Stimulated activated naive CD8-positive, alpha-beta T cell treated with anti-CD3 and anti-CD28 coated beads, Interleukin-15, amount 100 ng/mL, for 72 hours (primary cell): ENCODE results near the gene IGSF9.
A peak's percentile ranks its signal among the peaks of the same experiment; 100 is the strongest.

Experiments used
- ATAC-seq: fragments of 150-1000 bp; cut with Tn5 transposase; 2 replicates; pipeline ENCODE4 v1.10.0; 2021; ENCODE audit warnings: mild to moderate bottlenecking, moderate library complexity
- DNase-seq, 2 donors: peaks; one replicate each; pipeline ENCODE4 v3.0.0; 2021 to 2022
- H3K27ac Mint-ChIP-seq, 2 donors: one replicate each; pipeline ENCODE4 v1.8.0; 2022; ENCODE audit warnings: mild to moderate bottlenecking in 2 of 2, mixed read lengths in 2 of 2, moderate library complexity in 2 of 2
- H3K27me3 Mint-ChIP-seq: one replicate; pipeline ENCODE4 v1.8.0; 2022; ENCODE audit warnings: mixed read lengths
- H3K4me1 Mint-ChIP-seq: one replicate; pipeline ENCODE4 v1.8.0; 2022; ENCODE audit warnings: mild to moderate bottlenecking, mixed read lengths
- H3K4me3 Mint-ChIP-seq, 2 donors: one replicate each; pipeline ENCODE4 v1.8.0; 2022; ENCODE audit warnings: mild to moderate bottlenecking in 2 of 2, mixed read lengths in 2 of 2, moderate library complexity in 1 of 2
- H3K9me3 Mint-ChIP-seq, 2 donors: one replicate each; pipeline ENCODE4 v1.8.0; 2022; ENCODE audit warnings: mixed read lengths in 2 of 2

IGSF9 gene

GRCh38 chr1:159945483-159946241, at the start of gene IGSF9:
TSS of gene IGSF9 (minus strand) at chr1:159945613. CDS start at chr1:159943454, 2,159 bp downstream.
- ATAC-seq (peak; percentile 81), DNase-seq (peak; percentile 65 to 69)
- Mint-ChIP-seq H3K4me3 (peak within 1 kb of the TSS; percentile 68 to 71), H3K4me1 (peaks cover 16% of the 10 kb centered on the region), H3K9me3 (no peaks in the 10 kb centered on the region), H3K27ac (no peak within 1 kb of the TSS), H3K27me3 (peaks cover 41% of the 10 kb centered on the region)

GRCh38 chr1:159994896-159995295, 49.5 kb upstream of the IGSF9 start:
- DNase-seq (no peak), ATAC-seq (no peak)
- Mint-ChIP-seq H3K4me3 (no peak overlapping the region), H3K9me3 (no peaks in the 10 kb centered on the region), H3K27ac (no peak overlapping the region), H3K4me1 (no peaks in the 10 kb centered on the region), H3K27me3 (peaks cover 9% of the 10 kb centered on the region)

GRCh38 chr1:159993911-159994310, 48.5 kb upstream of the IGSF9 start:
- H3K27me3 Mint-ChIP-seq = peaks cover 9% of the 10 kb centered on the region
- ATAC-seq = no peak

GRCh38 chr1:159992161-159992560, 46.7 kb upstream of the IGSF9 start:
- DNase-seq (no peak), ATAC-seq (no peak)
- no peaks in the 10 kb centered on the region for H3K9me3 Mint-ChIP-seq
- H3K27ac Mint-ChIP-seq = peak overlapping the region in 1 of 2 donors; percentile 65
- no peaks in the 10 kb centered on the region for H3K4me1 Mint-ChIP-seq
- no peak overlapping the region for H3K4me3 Mint-ChIP-seq
- peaks cover 19% of the 10 kb centered on the region for H3K27me3 Mint-ChIP-seq

More at GRCh38 chr1:159993911-159994310, 48.5 kb upstream of the IGSF9 start:
- no peak overlapping the region for H3K4me3 Mint-ChIP-seq
- H3K9me3 Mint-ChIP-seq = no peaks in the 10 kb centered on the region
- H3K27ac Mint-ChIP-seq = no peak overlapping the region
- DNase-seq = no peak
- no peaks in the 10 kb centered on the region for H3K4me1 Mint-ChIP-seq

GRCh38 chr1:159991513-159991912, 46.1 kb upstream of the IGSF9 start:
- peak; percentile 74 for ATAC-seq
- Mint-ChIP-seq H3K4me3 (peak overlapping the region in 1 of 2 donors; percentile 40), H3K27me3 (peaks cover 18% of the 10 kb centered on the region), H3K9me3 (no peaks in the 10 kb centered on the region), H3K27ac (no peak overlapping the region), H3K4me1 (no peaks in the 10 kb centered on the region)
- DNase-seq = no peak

GRCh38 chr1:159990005-159990404, 44.6 kb upstream of the IGSF9 start:
- H3K4me3 Mint-ChIP-seq = no peak overlapping the region
- DNase-seq = no peak
- H3K4me1 Mint-ChIP-seq = no peaks in the 10 kb centered on the region
- H3K9me3 Mint-ChIP-seq = no peaks in the 10 kb centered on the region
- no peak overlapping the region for H3K27ac Mint-ChIP-seq
- H3K27me3 Mint-ChIP-seq = peaks cover 14% of the 10 kb centered on the region
- no peak for ATAC-seq

GRCh38 chr1:159989581-159989980, 44.2 kb upstream of the IGSF9 start:
- no peak overlapping the region for H3K4me3 Mint-ChIP-seq
- H3K27ac Mint-ChIP-seq = no peak overlapping the region
- no peaks in the 10 kb centered on the region for H3K9me3 Mint-ChIP-seq
- ATAC-seq (no peak), DNase-seq (no peak)
- H3K27me3 Mint-ChIP-seq = peaks cover 14% of the 10 kb centered on the region
- no peaks in the 10 kb centered on the region for H3K4me1 Mint-ChIP-seq

GRCh38 chr1:159988006-159988405, 42.6 kb upstream of the IGSF9 start:
- no peaks in the 10 kb centered on the region for H3K9me3 Mint-ChIP-seq
- no peaks in the 10 kb centered on the region for H3K4me1 Mint-ChIP-seq
- peaks cover 23% of the 10 kb centered on the region for H3K27me3 Mint-ChIP-seq
- H3K27ac Mint-ChIP-seq = no peak overlapping the region
- DNase-seq (no peak), ATAC-seq (no peak)
- H3K4me3 Mint-ChIP-seq = no peak overlapping the region

GRCh38 chr1:159987186-159987585, 41.8 kb upstream of the IGSF9 start:
- H3K27ac Mint-ChIP-seq = no peak overlapping the region
- H3K4me1 Mint-ChIP-seq = no peaks in the 10 kb centered on the region
- H3K27me3 Mint-ChIP-seq = peaks cover 27% of the 10 kb centered on the region
- DNase-seq (no peak), ATAC-seq (no peak)
- no peak overlapping the region for H3K4me3 Mint-ChIP-seq
- no peaks in the 10 kb centered on the region for H3K9me3 Mint-ChIP-seq

- H3K9me3 Mint-ChIP-seq = no peaks in the 10 kb centered on the region
- peaks cover 34% of the 10 kb centered on the region for H3K27me3 Mint-ChIP-seq
- H3K4me3 Mint-ChIP-seq = no peak overlapping the region
- no peak overlapping the region for H3K27ac Mint-ChIP-seq
- no peaks in the 10 kb centered on the region for H3K4me1 Mint-ChIP-seq
- ATAC-seq (no peak), DNase-seq (no peak)
These were observed 41.1 kb upstream of the IGSF9 start for GRCh38 chr1:159986531-159986930.

GRCh38 chr1:159986093-159986492, 40.7 kb upstream of the IGSF9 start:
- no peak for DNase-seq
- H3K4me3 Mint-ChIP-seq = no peak overlapping the region
- no peaks in the 10 kb centered on the region for H3K9me3 Mint-ChIP-seq
- H3K27me3 Mint-ChIP-seq = peaks cover 36% of the 10 kb centered on the region
- ATAC-seq = no peak
- H3K27ac Mint-ChIP-seq = no peak overlapping the region
- no peaks in the 10 kb centered on the region for H3K4me1 Mint-ChIP-seq

- DNase-seq = no peak
- no peak for ATAC-seq
- H3K4me3 Mint-ChIP-seq = no peak overlapping the region
- no peaks in the 10 kb centered on the region for H3K4me1 Mint-ChIP-seq
- H3K27me3 Mint-ChIP-seq = peaks cover 36% of the 10 kb centered on the region
- H3K27ac Mint-ChIP-seq = no peak overlapping the region
- H3K9me3 Mint-ChIP-seq = no peaks in the 10 kb centered on the region
These were observed 40.1 kb upstream of the IGSF9 start for GRCh38 chr1:159985473-159985872.

- no peak for ATAC-seq
- no peak for DNase-seq
- H3K27me3 Mint-ChIP-seq = peaks cover 50% of the 10 kb centered on the region
- H3K9me3 Mint-ChIP-seq = no peaks in the 10 kb centered on the region
- H3K4me1 Mint-ChIP-seq = no peaks in the 10 kb centered on the region
- no peak overlapping the region for H3K27ac Mint-ChIP-seq
- no peak overlapping the region for H3K4me3 Mint-ChIP-seq
These were observed 38.3 kb upstream of the IGSF9 start for GRCh38 chr1:159983681-159984080.

GRCh38 chr1:159982280-159982679, 36.9 kb upstream of the IGSF9 start:
- Mint-ChIP-seq H3K27ac (peak overlapping the region in 1 of 2 donors; percentile 1), H3K4me1 (no peaks in the 10 kb centered on the region), H3K27me3 (peaks cover 43% of the 10 kb centered on the region), H3K4me3 (no peak overlapping the region), H3K9me3 (no peaks in the 10 kb centered on the region)
- ATAC-seq (no peak), DNase-seq (no peak)

GRCh38 chr1:159981351-159982055, 36.1 kb upstream of the IGSF9 start:
- no peaks in the 10 kb centered on the region for H3K9me3 Mint-ChIP-seq
- peaks cover 46% of the 10 kb centered on the region for H3K27me3 Mint-ChIP-seq
- H3K27ac Mint-ChIP-seq = no peak overlapping the region
- no peak for ATAC-seq
- no peak overlapping the region for H3K4me3 Mint-ChIP-seq
- DNase-seq = no peak
- H3K4me1 Mint-ChIP-seq = no peaks in the 10 kb centered on the region

- peaks cover 48% of the 10 kb centered on the region for H3K27me3 Mint-ChIP-seq
These were observed 35.4 kb upstream of the IGSF9 start for GRCh38 chr1:159980786-159981185.

More at GRCh38 chr1:159980786-159981185, 35.4 kb upstream of the IGSF9 start:
- ATAC-seq (no peak), DNase-seq (no peak)
- no peak overlapping the region for H3K4me3 Mint-ChIP-seq
- H3K4me1 Mint-ChIP-seq = no peaks in the 10 kb centered on the region
- H3K9me3 Mint-ChIP-seq = no peaks in the 10 kb centered on the region
- no peak overlapping the region for H3K27ac Mint-ChIP-seq
